Body of pancreas (tissue), 4 donors: ENCODE measurements around the gene TMCO1.

Source experiments
- CTCF ChIP-seq, 7 experiments: fragments of 450-650 bp in 4 of 7; fragments of 200-600 bp in 3 of 7; sonication (generic) in 3 of 7; IDR thresholded peaks; one replicate each; pipeline ENCODE4 v1.5.1; 2016 to 2019; ENCODE audit warnings: antibody characterized with exemption in 7 of 7
- POLR2A ChIP-seq, 3 donors: fragments of 450-650 bp; IDR thresholded peaks; one replicate each; pipeline ENCODE4 v1.6.1; 2016; ENCODE audit warnings: antibody characterized with exemption in 3 of 3, mild to moderate bottlenecking in 2 of 3

GRCh38 chr1:165712764-165713163 is 55.9 kb downstream of the TMCO1 start:
- TF ChIP-seq POLR2A (IDR thresholded peaks at IDR 0.05) (no peak), CTCF (IDR thresholded peaks at IDR 0.05) (no peak)
